Aorta (tissue), 5 donors: ENCODE data around the gene MRPL44. TPM values are rescaled to one million over a fixed set of nuclear protein-coding genes. Genes with fewer than 3 reads are reported as not detected.

ENCODE experiments used
- ATAC-seq: fragments of 200-7000 bp; cut with Tn5 transposase; one replicate; pipeline ENCODE4 v1.9.1; 2022; ENCODE audit warnings: moderate library complexity; ENCODE audit not compliant: low FRiP score
- DNase-seq, 2 donors: peaks; one replicate each; pipeline ENCODE4 v3.0.0-alpha.2; 2020
- H3K27ac ChIP-seq, 2 donors: one replicate each; pipeline ENCODE4 v1.5.1; 2013; ENCODE audit warnings: low read length in 2 of 2, mild to moderate bottlenecking in 2 of 2, moderate library complexity in 2 of 2, control low read depth in 1 of 2, inconsistent platforms in 1 of 2, low read depth in 1 of 2
- H3K27me3 ChIP-seq, 2 donors: one replicate each; pipeline ENCODE4 v1.6.1; 2013; ENCODE audit warnings: control low read depth in 1 of 2, low read length in 1 of 2, mild to moderate bottlenecking in 1 of 2, moderate library complexity in 1 of 2; ENCODE audit not compliant: insufficient read depth in 2 of 2, control insufficient read depth in 1 of 2
- H3K36me3 ChIP-seq, 2 donors: one replicate each; pipeline ENCODE4 v1.6.1; 2013; ENCODE audit warnings: control low read depth in 1 of 2, low read length in 1 of 2, mild to moderate bottlenecking in 1 of 2; ENCODE audit not compliant: insufficient read depth in 2 of 2, control insufficient read depth in 1 of 2
- H3K4me1 ChIP-seq, 2 donors: one replicate each; pipeline ENCODE4 v1.6.1; 2013; ENCODE audit warnings: low read length in 2 of 2, control low read depth in 1 of 2, mild to moderate bottlenecking in 1 of 2, moderate library complexity in 1 of 2; ENCODE audit not compliant: insufficient read depth in 2 of 2, control insufficient read depth in 1 of 2
- H3K4me3 ChIP-seq, 2 donors: one replicate each; pipeline ENCODE4 v1.5.1; 2013; ENCODE audit warnings: low read length in 2 of 2, control low read depth in 1 of 2, mild to moderate bottlenecking in 1 of 2
- H3K9me3 ChIP-seq: one replicate; pipeline ENCODE4 v1.6.1; 2013; ENCODE audit warnings: mild to moderate bottlenecking, low read length; ENCODE audit not compliant: control insufficient read depth
- WGBS, 2 donors: extraction: QIAGEN DNeasy Blood & Tissue Kit; methylation state at CpG; one replicate each; pipeline ENCODE4 v1.1.7; 2013; 5-methylcytosine and 5-hydroxymethylcytosine counted together
- intact Hi-C, 2 donors: fragments of 100-400 bp; cut with DNase I; formaldehyde crosslinking; loops; one replicate each; pipeline versions ENCODE4 v1.14.2 to v1.15.0; 2022
- long read RNA-seq, 2 donors: library from polyadenylated mRNA; unstranded; transcript quantifications; one replicate each; pipeline ENCODE4 v2.0.0, GENCODE V29; 2020 to 2021
- polyA plus RNA-seq, 2 donors: library from polyadenylated mRNA; stranded (reverse); fragments of 200-250 nt; gene quantifications; one replicate each; pipeline ENCODE4 v1.2.3, GENCODE V29; 2013
- total RNA-seq, 2 donors: library from RNA; stranded (reverse); fragmentation: NEBNext Ultra II Directional; extraction: Animal tissue kit (Norgen Biotek cat#: 25700); gene quantifications; one replicate each; pipeline ENCODE4 v1.2.1, GENCODE V29; 2021
- donor health status: healthy with polysubstance abuse.
- donor health status: Bipolar disorder and iron deficiency.
- donor health status: DM: no; HTN: no; CAD: no.
- donor health status: DM: no; HTN: no; CAD: no.
- donor health status: DM: yes; HTN: yes; CAD: no.

MRPL44 gene
- total RNA-seq, result 10 to 100 TPM; 11.6 to 13.5 TPM
- polyA plus RNA-seq, result 10 to 100 TPM; 13.7 to 14.4 TPM
- long read RNA-seq, donor 1, transcript MRPL44-201 (4 exons, 1,748 nt), result major isoform, 96 of 100 reads
- long read RNA-seq, donor 1, partial matches to known transcripts, result 2 of 100 reads
- long read RNA-seq, donor 1, other reads (novel, unspliced or antisense), result 2 of 100 reads
- long read RNA-seq, donor 2, transcript MRPL44-201 (4 exons, 1,748 nt), result major isoform, 12 of 13 reads
- long read RNA-seq, donor 2, partial matches to known transcripts, result 1 of 13 reads
- long read RNA-seq, donor 2, other reads (novel, unspliced or antisense), result 0 of 13 reads

- intact Hi-C loops, result loop anchor here in 1 of 2 donors (1.0 kb wide), 1 partner anchor 12 kb away; the partner anchor contains the start of gene WDFY1
- peak; percentile 97 to 99 for DNase-seq
- no peaks in the 10 kb centered on the region for H3K9me3 ChIP-seq
- WGBS, 2 donors, result 0 to 1% methylated on average over 62 to 65 of the region's 65 CpGs
- H3K4me3 ChIP-seq, result peak within 1 kb of the TSS; percentile 75 to 98
- H3K4me1 ChIP-seq, result peaks cover 2 to 12% of the 10 kb centered on the region in 2 donors
- ATAC-seq, result peak; percentile 100
- H3K36me3 ChIP-seq, result no peaks in the 10 kb centered on the region
- no peaks in the 10 kb centered on the region for H3K27me3 ChIP-seq
- peak within 1 kb of the TSS; percentile 88 to 96 for H3K27ac ChIP-seq
These were observed at the start of gene MRPL44 for GRCh38 chr2:223957092-223957851. MRPL44 (plus strand) TSS chr2:223957463; CDS start chr2:223957473, 10 bp downstream.

- no peaks in the 10 kb centered on the region for H3K36me3 ChIP-seq
- peaks cover 0 to 3% of the 10 kb centered on the region in 2 donors for H3K4me1 ChIP-seq
- H3K27me3 ChIP-seq, result no peaks in the 10 kb centered on the region
- DNase-seq, result no peak
- intact Hi-C loops, result no loop called here
- 82 to 84% methylated on average over 8 of the region's 8 CpGs for WGBS, 2 donors
- H3K4me3 ChIP-seq, result no peak overlapping the region
- no peak overlapping the region for H3K27ac ChIP-seq
- ATAC-seq, result no peak
- no peaks in the 10 kb centered on the region for H3K9me3 ChIP-seq
These were observed 48.8 kb upstream of the MRPL44 start for GRCh38 chr2:223908304-223908998.

GRCh38 chr2:223909001-223909741, 48.1 kb upstream of the MRPL44 start:
- H3K36me3 ChIP-seq, result no peaks in the 10 kb centered on the region
- no peaks in the 10 kb centered on the region for H3K27me3 ChIP-seq
- peaks cover 0 to 3% of the 10 kb centered on the region in 2 donors for H3K4me1 ChIP-seq
- ATAC-seq, result no peak
- no peak for DNase-seq
- WGBS, 2 donors, result 56 to 59% methylated on average over 7 of the region's 7 CpGs
- H3K27ac ChIP-seq, result no peak overlapping the region
- intact Hi-C loops, result no loop called here
- H3K4me3 ChIP-seq, result no peak overlapping the region
- H3K9me3 ChIP-seq, result no peaks in the 10 kb centered on the region

- peaks cover 0 to 2% of the 10 kb centered on the region in 2 donors for H3K4me1 ChIP-seq
- H3K27me3 ChIP-seq, result no peaks in the 10 kb centered on the region
- intact Hi-C loops, result no loop called here
- ATAC-seq (no peak), DNase-seq (no peak)
- H3K27ac ChIP-seq, result no peak overlapping the region
- H3K36me3 ChIP-seq, result peaks cover 0 to 5% of the 10 kb centered on the region in 2 donors
- H3K9me3 ChIP-seq, result no peaks in the 10 kb centered on the region
- no peak overlapping the region for H3K4me3 ChIP-seq
These were observed 42.9 kb upstream of the MRPL44 start for GRCh38 chr2:223914324-223914723.

GRCh38 chr2:223915071-223915470, 42.2 kb upstream of the MRPL44 start:
- Histone ChIP-seq H3K4me1 (peaks cover 0 to 2% of the 10 kb centered on the region in 2 donors), H3K36me3 (peaks cover 0 to 5% of the 10 kb centered on the region in 2 donors), H3K9me3 (no peaks in the 10 kb centered on the region), H3K27me3 (no peaks in the 10 kb centered on the region), H3K27ac (no peak overlapping the region), H3K4me3 (no peak overlapping the region)
- DNase-seq (no peak), ATAC-seq (no peak)
- 92 to 95% methylated on average over 3 of the region's 3 CpGs for WGBS, 2 donors
- intact Hi-C loops, result no loop called here

- Histone ChIP-seq H3K9me3 (no peaks in the 10 kb centered on the region), H3K27me3 (no peaks in the 10 kb centered on the region), H3K4me1 (peaks cover 0 to 2% of the 10 kb centered on the region in 2 donors), H3K27ac (no peak overlapping the region), H3K4me3 (no peak overlapping the region), H3K36me3 (peaks cover 0 to 5% of the 10 kb centered on the region in 2 donors)
- 94% methylated on average over 8 of the region's 8 CpGs for WGBS, 2 donors
- no peak for DNase-seq
- no peak for ATAC-seq
- intact Hi-C loops, result no loop called here
These were observed 40.9 kb upstream of the MRPL44 start for GRCh38 chr2:223916181-223916920.

- DNase-seq (no peak), ATAC-seq (no peak)
- Histone ChIP-seq H3K27me3 (no peaks in the 10 kb centered on the region), H3K36me3 (peaks cover 0 to 5% of the 10 kb centered on the region in 2 donors), H3K4me1 (peaks cover 0 to 2% of the 10 kb centered on the region in 2 donors), H3K27ac (no peak overlapping the region), H3K9me3 (no peaks in the 10 kb centered on the region), H3K4me3 (no peak overlapping the region)
- 61 to 62% methylated on average over 11 of the region's 11 CpGs for WGBS, 2 donors
- intact Hi-C loops, result no loop called here
These were observed 38.6 kb upstream of the MRPL44 start for GRCh38 chr2:223918671-223919134.
